Memory B cell (primary cell): ENCODE measurements around the gene RABIF.
A peak's percentile ranks its signal among the peaks of the same experiment; 100 is the strongest.
"Not testable (repeated sequence)": the region's sequence is repeated elsewhere in the genome, so short reads cannot be mapped to it uniquely, and the experiment has no call there.

ENCODE experiments used
- ATAC-seq: fragments of 150-1000 bp; cut with Tn5 transposase; 2 replicates; pipeline ENCODE4 v1.10.0; 2021; ENCODE audit warnings: low read depth, mild to moderate bottlenecking, moderate library complexity
- DNase-seq, 2 donors: peaks; one replicate each; pipeline ENCODE4 v3.0.0; 2022; ENCODE audit warnings: low spot score in 2 of 2
- H3K27ac Mint-ChIP-seq: one replicate; pipeline ENCODE4 v1.8.0; 2022; ENCODE audit warnings: mild to moderate bottlenecking, moderate library complexity, mixed read lengths
- H3K27me3 Mint-ChIP-seq: one replicate; pipeline ENCODE4 v1.8.0; 2022; ENCODE audit warnings: mixed read lengths
- H3K36me3 Mint-ChIP-seq: one replicate; pipeline ENCODE4 v1.8.0; 2022; ENCODE audit warnings: mild to moderate bottlenecking, mixed read lengths
- H3K4me1 Mint-ChIP-seq: one replicate; pipeline ENCODE4 v1.8.0; 2022; ENCODE audit warnings: mixed read lengths
- H3K4me3 Mint-ChIP-seq: one replicate; pipeline ENCODE4 v1.8.0; 2022; ENCODE audit warnings: mild to moderate bottlenecking, moderate library complexity, mixed read lengths
- H3K9me3 Mint-ChIP-seq: one replicate; pipeline ENCODE4 v1.8.0; 2022; ENCODE audit warnings: mixed read lengths

RABIF gene

GRCh38 chr1:202903808-202904207, 14.9 kb upstream of the RABIF start:
- not testable (repeated sequence) for H3K27ac Mint-ChIP-seq, H3K4me1 Mint-ChIP-seq, H3K4me3 Mint-ChIP-seq, H3K27me3 Mint-ChIP-seq, DNase-seq, ATAC-seq, H3K9me3 Mint-ChIP-seq
- peaks cover 17% of the 10 kb centered on the region for H3K36me3 Mint-ChIP-seq

DNA sequence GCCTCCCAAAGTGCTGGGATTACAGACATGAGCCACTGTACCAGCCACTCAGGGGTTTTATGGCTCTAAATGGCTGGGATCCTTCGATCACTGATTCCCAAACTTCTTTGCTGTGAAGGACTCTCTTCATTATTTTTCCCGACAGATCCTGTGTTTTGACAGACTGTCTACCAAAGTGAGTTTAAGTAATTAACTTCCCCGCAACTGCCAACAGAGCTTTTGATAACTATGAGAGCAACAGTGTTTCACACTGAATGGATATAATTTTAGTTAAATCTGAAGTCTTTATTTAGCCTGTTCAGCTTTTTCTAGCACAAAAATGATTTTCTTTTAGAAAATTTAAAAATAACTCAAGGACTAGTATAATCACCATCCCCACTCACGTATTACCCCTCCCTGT, 12.6 kb upstream of the RABIF start:
- no peak overlapping the region for H3K27ac Mint-ChIP-seq
- H3K4me3 Mint-ChIP-seq, result no peak overlapping the region
- H3K36me3 Mint-ChIP-seq, result peaks cover 15% of the 10 kb centered on the region
- no peak for ATAC-seq
- DNase-seq, result no peak
- H3K9me3 Mint-ChIP-seq, result no peaks in the 10 kb centered on the region
- H3K27me3 Mint-ChIP-seq, result no peaks in the 10 kb centered on the region
- H3K4me1 Mint-ChIP-seq, result peaks cover 3% of the 10 kb centered on the region

GRCh38 chr1:202892501-202892900, 3.6 kb upstream of the RABIF start:
- no peak overlapping the region for H3K4me3 Mint-ChIP-seq
- ATAC-seq (no peak), DNase-seq (no peak)
- H3K36me3 Mint-ChIP-seq, result peaks cover 27% of the 10 kb centered on the region
- H3K4me1 Mint-ChIP-seq, result peaks cover 6% of the 10 kb centered on the region
- no peak overlapping the region for H3K27ac Mint-ChIP-seq
- H3K9me3 Mint-ChIP-seq, result no peaks in the 10 kb centered on the region
- no peaks in the 10 kb centered on the region for H3K27me3 Mint-ChIP-seq

GRCh38 chr1:202890392-202890791, 1.4 kb upstream of the RABIF start:
- H3K4me3 Mint-ChIP-seq, result no peak overlapping the region
- peaks cover 17% of the 10 kb centered on the region for H3K36me3 Mint-ChIP-seq
- no peaks in the 10 kb centered on the region for H3K27me3 Mint-ChIP-seq
- H3K4me1 Mint-ChIP-seq, result peaks cover 6% of the 10 kb centered on the region
- ATAC-seq (no peak), DNase-seq (no peak)
- H3K27ac Mint-ChIP-seq, result peak overlapping the region; percentile 84
- H3K9me3 Mint-ChIP-seq, result no peaks in the 10 kb centered on the region

DNA sequence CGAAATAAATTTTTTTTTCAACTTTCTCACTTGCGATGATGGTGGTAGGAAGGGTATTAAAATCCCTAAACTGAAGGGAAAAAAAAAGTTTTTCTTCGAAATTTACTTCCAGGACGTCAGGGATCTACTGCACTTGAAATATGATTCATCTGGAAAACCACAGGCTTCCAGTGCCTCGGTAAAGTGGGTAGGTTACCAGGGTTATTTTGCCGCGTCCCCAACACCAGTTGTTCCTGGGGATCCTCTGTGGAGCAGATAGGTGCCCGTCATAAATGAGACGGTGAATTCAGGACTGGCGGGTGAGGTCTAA, 773 bp downstream of the RABIF start:
- no peaks in the 10 kb centered on the region for H3K27me3 Mint-ChIP-seq
- peak overlapping the region; percentile 3 for H3K27ac Mint-ChIP-seq
- H3K36me3 Mint-ChIP-seq, result peaks cover 10% of the 10 kb centered on the region
- H3K4me1 Mint-ChIP-seq, result peaks cover 6% of the 10 kb centered on the region
- peak overlapping the region; percentile 86 for H3K4me3 Mint-ChIP-seq
- DNase-seq, result no peak
- ATAC-seq, result no peak
- no peaks in the 10 kb centered on the region for H3K9me3 Mint-ChIP-seq

DNA sequence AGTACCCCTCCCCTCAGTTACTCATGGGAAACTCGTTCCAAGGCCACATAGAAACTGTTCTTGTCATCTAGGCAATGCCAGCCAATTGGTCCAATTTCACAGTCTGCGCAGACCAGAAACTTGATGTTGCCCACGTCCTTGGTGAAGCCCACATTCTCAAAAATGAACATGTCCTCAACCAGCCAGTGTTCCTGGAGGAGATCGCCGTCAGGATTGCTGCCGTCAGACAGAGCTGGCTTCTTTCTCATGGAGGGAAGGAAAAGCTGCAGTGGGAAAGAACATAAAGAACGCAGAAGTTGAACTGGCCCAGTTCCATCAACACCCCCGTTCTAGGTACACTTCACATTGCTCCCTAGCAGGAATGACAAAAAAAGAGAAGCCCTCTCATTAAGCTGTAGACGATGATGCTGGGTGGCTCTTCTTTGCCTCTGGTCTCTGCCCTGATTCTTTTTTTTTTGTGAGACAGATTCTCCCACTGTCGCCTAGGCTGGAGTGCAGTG, 7.9 kb downstream of the RABIF start:
- peaks cover 2% of the 10 kb centered on the region for H3K4me1 Mint-ChIP-seq
- ATAC-seq (no peak), DNase-seq (no peak)
- no peaks in the 10 kb centered on the region for H3K27me3 Mint-ChIP-seq
- H3K27ac Mint-ChIP-seq, result no peak overlapping the region
- H3K4me3 Mint-ChIP-seq, result no peak overlapping the region
- no peaks in the 10 kb centered on the region for H3K9me3 Mint-ChIP-seq
- peaks cover 17% of the 10 kb centered on the region for H3K36me3 Mint-ChIP-seq

- no peaks in the 10 kb centered on the region for H3K27me3 Mint-ChIP-seq
- peaks cover 17% of the 10 kb centered on the region for H3K36me3 Mint-ChIP-seq
- no peak overlapping the region for H3K4me3 Mint-ChIP-seq
- DNase-seq, result no peak
- H3K9me3 Mint-ChIP-seq, result no peaks in the 10 kb centered on the region
- peaks cover 2% of the 10 kb centered on the region for H3K4me1 Mint-ChIP-seq
- H3K27ac Mint-ChIP-seq, result no peak overlapping the region
- ATAC-seq, result no peak
Measured at GRCh38 chr1:202880062-202880461, 8.9 kb downstream of the RABIF start.

DNA sequence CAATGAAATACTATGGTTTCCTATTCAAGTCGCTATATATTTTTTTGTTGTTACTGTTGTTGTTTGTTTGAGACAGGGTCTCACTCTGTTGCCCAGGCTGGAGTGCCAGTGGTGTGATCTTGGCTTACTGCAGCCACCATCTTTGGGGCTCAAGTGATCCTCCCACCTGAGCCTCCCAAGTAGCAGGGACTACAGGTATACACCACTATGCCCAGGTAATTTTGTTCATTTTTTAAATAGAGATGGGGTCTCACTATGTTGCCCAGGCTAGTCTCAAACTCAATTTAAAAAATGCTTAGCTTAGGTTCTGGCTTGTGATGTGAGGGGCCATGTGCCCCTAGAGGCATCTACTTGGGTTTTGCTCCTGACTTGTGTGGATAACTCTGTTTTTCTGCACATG, 9.8 kb downstream of the RABIF start:
- peaks cover 17% of the 10 kb centered on the region for H3K36me3 Mint-ChIP-seq
- ATAC-seq (no peak), DNase-seq (no peak)
- no peak overlapping the region for H3K27ac Mint-ChIP-seq
- no peaks in the 10 kb centered on the region for H3K27me3 Mint-ChIP-seq
- no peak overlapping the region for H3K4me3 Mint-ChIP-seq
- peaks cover 2% of the 10 kb centered on the region for H3K4me1 Mint-ChIP-seq
- no peaks in the 10 kb centered on the region for H3K9me3 Mint-ChIP-seq

- ATAC-seq (no peak), DNase-seq (no peak)
- Mint-ChIP-seq H3K27me3 (peaks cover 4% of the 10 kb centered on the region), H3K4me1 (no peaks in the 10 kb centered on the region), H3K9me3 (no peaks in the 10 kb centered on the region), H3K4me3 (no peak overlapping the region), H3K36me3 (peaks cover 5% of the 10 kb centered on the region), H3K27ac (no peak overlapping the region)
Measured at GRCh38 chr1:202873026-202873425, 15.9 kb downstream of the RABIF start.

- no peak overlapping the region for H3K4me3 Mint-ChIP-seq
- H3K9me3 Mint-ChIP-seq, result no peaks in the 10 kb centered on the region
- peaks cover 5% of the 10 kb centered on the region for H3K36me3 Mint-ChIP-seq
- ATAC-seq (no peak), DNase-seq (no peak)
- H3K4me1 Mint-ChIP-seq, result no peaks in the 10 kb centered on the region
- peaks cover 4% of the 10 kb centered on the region for H3K27me3 Mint-ChIP-seq
- no peak overlapping the region for H3K27ac Mint-ChIP-seq
Measured at GRCh38 chr1:202871367-202871766, 17.6 kb downstream of the RABIF start.

DNA sequence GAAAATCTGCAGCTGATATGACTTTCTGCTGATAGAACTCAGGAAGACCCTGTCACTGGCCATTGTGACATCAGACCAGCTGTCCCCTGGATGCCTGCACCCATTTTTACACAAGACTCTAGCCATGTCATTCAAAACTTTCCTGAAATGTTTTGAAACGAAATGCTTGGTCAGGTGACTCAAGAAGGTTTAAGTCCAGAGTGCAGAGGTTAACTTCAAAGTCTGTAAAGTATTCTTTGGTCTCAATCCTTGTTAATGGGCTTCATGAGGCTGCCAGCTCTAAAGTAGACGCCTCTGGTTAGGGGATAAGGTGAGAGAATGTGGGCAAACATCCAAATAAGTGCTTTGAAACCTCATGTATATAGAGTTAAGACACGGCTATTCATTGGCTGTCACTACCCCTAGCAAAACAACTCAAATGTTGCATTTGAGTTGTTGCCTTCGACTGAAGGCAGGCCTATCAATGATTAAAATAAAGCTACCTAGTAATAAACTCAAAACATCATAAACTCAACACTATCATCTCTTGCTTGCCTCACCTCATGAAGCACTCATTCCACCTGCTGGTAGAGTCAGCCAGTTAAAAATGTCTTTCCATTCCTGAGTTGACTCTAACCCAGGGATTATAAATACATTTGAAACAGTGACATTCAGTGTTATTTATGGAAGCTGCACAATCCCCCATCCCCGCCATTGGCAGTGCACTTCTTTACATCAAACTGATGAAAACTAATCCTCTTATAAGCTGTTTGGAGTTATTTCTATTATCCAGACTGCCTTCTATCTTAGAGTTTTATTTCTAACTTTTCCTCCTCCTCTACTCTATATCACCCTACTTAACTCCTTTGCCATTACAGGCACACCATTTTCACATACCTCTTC, 26.0 kb downstream of the RABIF start:
- peaks cover 8% of the 10 kb centered on the region for H3K4me1 Mint-ChIP-seq
- H3K27me3 Mint-ChIP-seq, result peaks cover 19% of the 10 kb centered on the region
- H3K9me3 Mint-ChIP-seq, result no peaks in the 10 kb centered on the region
- ATAC-seq, result no peak
- no peak overlapping the region for H3K27ac Mint-ChIP-seq
- DNase-seq, result no peak
- H3K4me3 Mint-ChIP-seq, result peak overlapping the region; percentile 92
- H3K36me3 Mint-ChIP-seq, result no peaks in the 10 kb centered on the region

GRCh38 chr1:202861420-202862132, 27.4 kb downstream of the RABIF start:
- H3K4me3 Mint-ChIP-seq, result peak overlapping the region; percentile 92

DNA sequence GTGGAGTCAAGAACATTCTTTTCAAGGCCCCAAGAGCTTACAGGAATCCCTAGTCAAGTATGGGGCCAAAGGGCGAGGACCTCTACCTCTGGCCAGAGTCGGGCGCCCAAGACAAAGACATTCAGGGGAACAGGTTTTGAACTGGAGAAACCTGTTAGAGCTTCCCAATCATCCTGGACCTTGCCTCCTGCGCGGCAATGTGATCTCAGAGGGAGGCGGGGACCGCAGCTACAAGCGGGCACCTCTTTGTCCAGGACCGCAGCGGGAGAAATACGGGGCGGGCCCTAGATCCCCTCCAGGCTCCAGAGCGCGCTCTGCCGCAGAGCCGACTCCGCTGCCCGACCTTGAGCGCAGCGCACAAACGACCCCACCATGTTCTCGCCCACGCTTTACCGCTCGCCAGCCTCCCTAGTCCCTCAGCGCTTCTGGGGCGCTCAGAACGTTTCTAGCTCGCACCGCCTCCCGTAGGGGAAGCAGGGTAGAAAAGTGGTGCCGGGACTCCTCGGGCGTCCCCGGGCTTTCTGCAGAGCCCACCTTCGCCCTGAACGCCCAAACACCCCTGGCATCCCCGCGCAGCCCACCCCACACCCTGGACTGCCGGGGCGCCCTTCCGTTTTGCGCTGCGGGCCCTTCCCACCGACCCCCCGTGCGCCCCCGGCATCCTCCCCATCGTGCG, 28.1 kb downstream of the RABIF start:
- Mint-ChIP-seq H3K4me1 (peaks cover 8% of the 10 kb centered on the region), H3K36me3 (no peaks in the 10 kb centered on the region), H3K27ac (no peak overlapping the region), H3K27me3 (peaks cover 15% of the 10 kb centered on the region), H3K4me3 (peak overlapping the region; percentile 92), H3K9me3 (no peaks in the 10 kb centered on the region)
- DNase-seq (peak in 1 of 2 donors; percentile 23), ATAC-seq (peak; percentile 71)

More at GRCh38 chr1:202861420-202862132, 27.4 kb downstream of the RABIF start:
- DNase-seq (peak; percentile 9 to 20), ATAC-seq (peak; percentile 78)
- peaks cover 8% of the 10 kb centered on the region for H3K4me1 Mint-ChIP-seq
- H3K36me3 Mint-ChIP-seq, result no peaks in the 10 kb centered on the region
- peaks cover 19% of the 10 kb centered on the region for H3K27me3 Mint-ChIP-seq
- no peaks in the 10 kb centered on the region for H3K9me3 Mint-ChIP-seq
- no peak overlapping the region for H3K27ac Mint-ChIP-seq

GRCh38 chr1:202858789-202859414, 30.0 kb downstream of the RABIF start:
- no peak overlapping the region for H3K27ac Mint-ChIP-seq
- H3K27me3 Mint-ChIP-seq, result peaks cover 8% of the 10 kb centered on the region
- no peak overlapping the region for H3K4me3 Mint-ChIP-seq
- no peaks in the 10 kb centered on the region for H3K36me3 Mint-ChIP-seq
- H3K9me3 Mint-ChIP-seq, result no peaks in the 10 kb centered on the region
- ATAC-seq, result no peak
- no peak for DNase-seq
- peaks cover 8% of the 10 kb centered on the region for H3K4me1 Mint-ChIP-seq
